PC-9 (cell line): ENCODE data around the gene AASS.

Source experiments
- EZH2 ChIP-seq: fragments of 200-600 bp; sonication (generic); IDR thresholded peaks from 2 replicates; pipeline ENCODE4 v1.8.0; 2017; ENCODE audit warnings: antibody characterized with exemption, low read depth
- TF ChIP-seq, protein P1 (sequence below): fragments of 200-600 bp; sonication (generic); conservative IDR thresholded peaks from 2 replicates; pipeline ENCODE4 v1.6.1; 2017; ENCODE audit warnings: mixed run types, antibody characterized with exemption, mild to moderate bottlenecking, moderate library complexity

DNA sequence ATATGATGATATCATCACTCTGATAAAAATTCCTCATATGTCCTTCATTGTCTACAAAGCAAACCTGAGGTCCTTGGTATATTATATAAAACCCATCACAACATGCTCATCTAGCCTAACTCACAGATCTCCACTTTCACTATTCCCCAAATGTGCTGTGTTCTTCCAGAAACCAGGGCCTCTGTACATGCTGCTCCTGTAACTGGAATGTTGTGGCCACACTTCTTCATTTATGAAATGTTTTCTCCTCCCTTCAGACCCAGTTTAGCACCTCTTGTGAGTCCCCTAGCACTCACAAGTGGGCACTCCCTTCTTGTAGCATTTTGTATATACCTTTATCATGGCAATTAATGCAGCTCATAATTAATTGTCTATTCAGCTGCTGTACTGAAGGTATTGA, 61.9 kb downstream of the AASS start:
- TF ChIP-seq EZH2 = no peak
- TF ChIP-seq, protein P1, sequence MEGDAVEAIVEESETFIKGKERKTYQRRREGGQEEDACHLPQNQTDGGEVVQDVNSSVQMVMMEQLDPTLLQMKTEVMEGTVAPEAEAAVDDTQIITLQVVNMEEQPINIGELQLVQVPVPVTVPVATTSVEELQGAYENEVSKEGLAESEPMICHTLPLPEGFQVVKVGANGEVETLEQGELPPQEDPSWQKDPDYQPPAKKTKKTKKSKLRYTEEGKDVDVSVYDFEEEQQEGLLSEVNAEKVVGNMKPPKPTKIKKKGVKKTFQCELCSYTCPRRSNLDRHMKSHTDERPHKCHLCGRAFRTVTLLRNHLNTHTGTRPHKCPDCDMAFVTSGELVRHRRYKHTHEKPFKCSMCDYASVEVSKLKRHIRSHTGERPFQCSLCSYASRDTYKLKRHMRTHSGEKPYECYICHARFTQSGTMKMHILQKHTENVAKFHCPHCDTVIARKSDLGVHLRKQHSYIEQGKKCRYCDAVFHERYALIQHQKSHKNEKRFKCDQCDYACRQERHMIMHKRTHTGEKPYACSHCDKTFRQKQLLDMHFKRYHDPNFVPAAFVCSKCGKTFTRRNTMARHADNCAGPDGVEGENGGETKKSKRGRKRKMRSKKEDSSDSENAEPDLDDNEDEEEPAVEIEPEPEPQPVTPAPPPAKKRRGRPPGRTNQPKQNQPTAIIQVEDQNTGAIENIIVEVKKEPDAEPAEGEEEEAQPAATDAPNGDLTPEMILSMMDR = no peak
